GM18502 (cell line): ENCODE data around the gene TBCD.

Experiments
- ATAC-seq: cut with Tn5 transposase; IDR thresholded peaks from one replicate; pipeline ENCODE4 v1.9.1; 2021; ENCODE audit warnings: mild to moderate bottlenecking; ENCODE audit not compliant: unreplicated experiment, poor library complexity

The TBCD gene

GRCh38 chr17:82929011-82929622, 177.3 kb downstream of the TBCD start:
- ATAC-seq: no peak

DNA sequence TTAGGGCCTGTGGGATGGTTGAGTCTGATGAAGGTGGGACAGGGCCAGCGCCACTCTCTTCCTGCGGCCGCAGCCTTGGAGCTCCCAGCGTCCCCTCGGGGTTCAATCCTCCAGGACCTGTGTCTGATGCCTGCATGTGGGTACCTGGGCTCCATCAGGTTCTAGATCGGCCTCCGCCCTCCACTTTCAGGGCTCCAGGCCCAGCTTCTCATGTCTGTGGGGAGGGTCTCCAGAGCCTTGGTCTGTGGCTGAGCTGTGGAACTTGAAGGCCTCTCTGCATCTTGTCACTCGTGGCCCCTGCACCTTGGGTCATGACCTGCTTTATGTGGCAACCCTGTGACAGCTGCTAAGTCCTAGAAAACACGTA, 177.8 kb downstream of the TBCD start:
- ATAC-seq: no peak

- no peak for ATAC-seq
Observed at GRCh38 chr17:82930043-82930923, 178.4 kb downstream of the TBCD start.

DNA sequence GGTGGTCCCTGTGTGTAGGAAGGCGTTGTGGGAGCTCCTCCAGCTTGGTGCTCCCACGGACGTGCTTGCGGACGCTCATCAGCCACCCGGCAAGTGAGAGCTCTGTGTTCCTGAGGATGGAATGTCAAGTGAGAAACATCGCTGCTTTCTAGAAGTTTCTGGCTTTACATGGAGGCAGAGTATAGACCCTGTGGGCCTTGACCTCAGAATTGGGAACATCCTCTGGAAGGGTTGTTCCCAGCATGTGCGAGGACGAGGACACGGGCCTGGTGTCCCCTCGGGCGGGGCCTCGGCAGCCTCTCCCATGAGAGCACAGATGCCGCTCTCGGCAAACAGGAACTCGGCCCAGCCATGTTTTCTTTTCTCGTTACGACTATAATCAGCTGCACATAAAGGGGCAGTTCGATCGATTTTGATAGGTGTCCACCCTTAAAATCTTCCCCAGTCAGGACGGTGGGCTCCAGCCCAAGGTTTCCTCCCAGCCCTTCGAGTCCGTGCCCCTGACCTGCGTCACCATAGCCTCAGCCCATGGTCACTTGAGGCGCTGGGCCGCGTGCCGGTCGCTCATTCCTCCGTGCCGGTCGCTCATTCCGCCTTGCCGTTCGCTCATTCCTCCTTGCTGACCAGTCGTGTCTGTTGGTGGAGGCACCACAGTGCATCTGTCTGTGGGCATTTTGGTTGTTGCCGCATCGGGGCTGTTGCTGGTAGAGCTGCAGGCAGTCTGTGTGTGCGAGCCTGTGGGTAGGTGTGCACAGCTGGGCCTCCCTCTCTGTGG, 179.2 kb downstream of the TBCD start:
- ATAC-seq: no peak

DNA sequence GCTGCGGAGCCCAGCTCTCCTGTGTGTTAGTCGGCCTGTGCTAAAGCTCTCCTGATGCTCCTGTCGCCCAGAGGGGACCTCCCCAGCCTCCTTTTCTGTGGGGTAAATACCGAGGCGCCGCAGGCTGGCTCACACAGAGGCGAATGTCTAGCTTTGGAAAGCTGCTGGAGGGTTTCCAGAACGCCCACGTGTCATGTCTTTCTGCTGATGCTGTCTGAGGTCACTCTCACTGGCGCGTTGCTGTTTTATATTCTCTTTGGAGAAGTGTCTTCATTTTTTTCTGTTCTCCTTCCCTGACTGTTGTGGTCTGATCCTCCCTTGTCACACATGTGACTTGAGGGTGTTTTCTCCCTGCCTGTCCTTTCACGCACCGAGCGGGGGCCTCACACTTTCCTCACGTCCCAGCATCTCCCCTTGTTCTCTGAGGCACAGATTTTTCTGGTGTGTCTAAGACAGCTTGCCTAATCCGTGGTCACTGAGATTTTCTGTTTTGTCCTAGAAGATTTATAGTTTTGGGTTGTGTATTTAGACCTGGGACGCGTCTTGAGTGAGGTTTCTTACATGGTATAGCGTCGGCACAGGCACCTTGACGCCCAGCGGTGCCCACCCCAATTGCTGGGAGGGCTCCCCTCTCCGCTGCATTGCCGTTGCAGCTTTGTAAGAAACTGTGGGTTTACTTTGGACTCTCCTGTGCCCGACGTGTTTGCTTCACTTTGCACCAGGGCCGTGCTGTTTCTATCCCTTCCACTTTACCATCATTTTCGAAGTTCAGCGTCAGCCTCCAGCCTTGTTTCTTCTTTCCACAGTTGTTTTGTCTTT, 180.0 kb downstream of the TBCD start:
- no peak for ATAC-seq

DNA sequence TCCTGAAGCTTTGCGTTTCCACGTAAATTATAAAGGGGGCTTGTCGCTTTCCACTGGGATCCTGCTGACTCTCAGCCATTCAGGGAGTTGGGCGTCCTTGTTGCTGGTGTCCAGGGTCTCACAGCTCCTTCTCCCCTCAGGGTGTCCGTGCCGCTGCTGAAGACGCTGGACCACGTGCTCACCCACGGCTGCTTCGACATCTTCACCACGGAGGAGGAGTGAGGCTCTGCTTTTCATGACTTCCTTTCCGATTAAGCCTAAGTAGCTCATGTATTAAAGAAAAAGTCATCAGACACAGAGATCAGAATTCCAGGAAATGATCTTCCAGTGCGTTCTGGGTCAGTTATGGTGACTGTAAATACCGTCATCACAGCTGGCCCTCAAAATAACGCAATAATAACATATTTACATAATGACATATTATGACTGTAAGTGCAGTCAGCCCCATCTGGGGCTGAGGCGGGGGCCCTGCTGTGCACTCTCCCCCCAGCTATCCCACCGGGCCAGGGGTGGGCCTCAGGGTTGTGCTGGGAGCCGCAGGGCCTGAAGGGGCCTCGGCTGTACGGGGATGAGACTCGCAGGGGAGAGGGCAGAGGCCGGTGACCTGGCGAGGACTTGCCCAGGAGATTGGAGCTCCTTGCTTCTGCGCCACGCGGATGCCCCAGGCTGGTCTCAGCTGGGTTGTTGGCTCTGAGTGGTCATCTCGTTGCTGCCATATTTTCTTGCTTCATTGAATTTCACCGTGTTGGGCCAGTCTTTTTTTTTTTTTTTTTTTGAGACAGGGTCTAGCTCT, 180.8 kb downstream of the TBCD start:
- ATAC-seq: no peak

GRCh38 chr17:82933911-82934310, 182.0 kb downstream of the TBCD start:
- no peak for ATAC-seq

DNA sequence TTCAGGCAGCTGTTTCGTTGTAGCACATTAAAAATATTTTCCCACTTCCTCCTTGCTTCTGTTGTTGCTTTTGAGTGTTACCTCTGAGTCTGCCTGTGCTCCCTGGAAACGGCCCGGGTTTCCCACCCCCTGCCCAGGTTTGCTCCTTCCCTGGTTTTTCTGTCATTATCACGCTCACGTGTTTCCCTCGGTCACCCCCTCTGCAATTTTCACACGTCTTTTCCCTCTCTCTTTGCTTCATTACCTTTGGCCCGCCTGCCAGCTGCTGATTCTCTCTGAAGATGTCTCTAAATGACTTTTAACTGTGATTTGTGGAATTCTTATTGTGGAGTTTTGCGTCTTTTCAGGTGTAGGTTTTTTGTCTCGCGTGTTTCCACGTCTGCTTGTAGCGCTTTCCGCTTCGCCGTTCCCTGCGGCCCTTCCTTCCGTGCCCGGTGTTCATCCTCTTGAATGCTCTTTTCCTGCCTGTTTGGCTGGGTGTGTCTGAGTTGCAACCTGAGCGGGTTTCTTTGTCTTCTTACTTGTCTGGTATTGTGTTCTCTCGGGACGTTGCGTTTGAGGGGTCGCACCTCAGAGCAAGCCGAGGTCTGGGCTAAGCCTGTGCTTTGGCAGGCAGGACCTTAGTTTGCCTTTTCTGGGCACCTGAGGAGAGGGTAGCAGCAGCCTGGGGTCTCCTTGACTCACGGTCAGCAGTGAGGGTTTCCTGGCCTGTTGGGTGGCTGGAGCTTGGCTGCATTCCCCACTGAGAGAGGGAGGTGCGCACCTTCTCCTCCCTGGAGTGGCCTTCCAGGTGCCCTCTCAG, 184.3 kb downstream of the TBCD start:
- no peak for ATAC-seq

DNA sequence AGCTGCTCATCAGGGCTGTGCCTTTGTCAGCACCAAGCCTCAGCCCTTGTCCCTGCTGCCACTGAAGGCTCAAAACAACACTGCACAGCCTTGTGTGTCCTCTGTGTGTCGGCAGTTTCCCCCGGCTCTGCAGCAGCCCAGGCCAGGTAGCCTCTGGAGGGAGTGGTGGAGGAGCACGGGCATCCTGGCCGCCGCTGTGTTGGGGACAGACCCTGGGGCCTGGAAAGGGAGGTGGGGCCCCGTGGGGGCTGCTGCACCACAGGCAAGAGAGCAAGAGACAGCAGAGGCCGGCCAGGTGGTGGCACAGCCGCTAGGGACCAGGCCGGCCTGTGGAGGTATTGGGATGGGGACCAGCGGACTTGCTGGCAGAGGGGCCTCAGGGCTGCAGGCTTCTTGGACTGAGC, 184.9 kb downstream of the TBCD start:
- no peak for ATAC-seq

DNA sequence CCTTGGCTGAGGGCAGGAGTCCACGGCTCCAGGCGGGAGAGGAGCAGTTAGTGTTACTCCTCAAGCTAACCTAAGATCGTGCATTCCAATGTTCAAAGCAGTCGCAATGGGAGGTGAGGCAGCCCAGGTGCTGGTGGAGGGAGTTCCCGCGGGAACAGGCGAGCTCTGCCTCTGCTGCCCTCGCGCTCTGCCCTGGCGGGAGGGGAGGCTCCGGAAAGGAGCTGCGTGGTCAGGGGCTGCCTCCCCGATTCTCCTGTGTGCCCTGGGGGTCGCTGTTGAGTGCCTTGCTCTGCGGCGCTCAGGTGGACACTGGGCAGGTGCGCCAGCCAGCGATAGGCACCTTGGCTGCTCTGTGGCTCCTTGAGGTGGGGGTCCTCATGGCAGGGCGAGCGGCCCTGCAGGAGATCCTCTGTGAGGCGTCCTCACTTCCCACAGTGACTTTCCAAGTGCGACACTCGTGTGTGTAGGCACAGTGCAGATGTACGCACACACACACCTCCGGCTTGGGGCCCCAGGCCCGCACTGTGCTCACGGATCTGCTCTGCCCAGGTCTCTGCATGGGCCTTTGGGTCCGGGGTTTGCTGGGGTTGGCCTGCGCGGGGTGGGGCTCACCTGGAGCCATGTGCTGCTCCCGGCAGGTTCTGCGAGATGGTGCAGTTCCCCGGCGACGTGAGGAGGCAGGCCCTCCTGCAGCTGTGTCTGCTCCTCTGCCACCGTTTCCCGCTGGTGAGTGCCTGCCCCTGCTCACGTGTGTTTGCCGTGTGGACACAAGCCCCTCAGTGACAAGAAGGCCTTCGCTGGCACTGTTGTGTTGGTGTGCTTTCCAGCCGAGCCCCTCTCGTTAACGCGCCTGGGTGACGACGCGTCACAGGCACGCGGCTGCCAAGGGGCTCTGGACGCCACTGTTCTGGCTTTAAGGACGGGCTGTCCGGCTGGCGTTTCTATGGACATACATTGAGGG, 185.8 kb downstream of the TBCD start:
- no peak for ATAC-seq

- no peak for ATAC-seq
Observed at GRCh38 chr17:82938486-82938872, 186.6 kb downstream of the TBCD start.

GRCh38 chr17:82938873-82939620, 187.2 kb downstream of the TBCD start:
- ATAC-seq: no peak

- ATAC-seq: no peak
Observed at GRCh38 chr17:82939621-82940135, 187.8 kb downstream of the TBCD start.

- no peak for ATAC-seq
Observed at GRCh38 chr17:82940226-82941020, 188.6 kb downstream of the TBCD start.

DNA sequence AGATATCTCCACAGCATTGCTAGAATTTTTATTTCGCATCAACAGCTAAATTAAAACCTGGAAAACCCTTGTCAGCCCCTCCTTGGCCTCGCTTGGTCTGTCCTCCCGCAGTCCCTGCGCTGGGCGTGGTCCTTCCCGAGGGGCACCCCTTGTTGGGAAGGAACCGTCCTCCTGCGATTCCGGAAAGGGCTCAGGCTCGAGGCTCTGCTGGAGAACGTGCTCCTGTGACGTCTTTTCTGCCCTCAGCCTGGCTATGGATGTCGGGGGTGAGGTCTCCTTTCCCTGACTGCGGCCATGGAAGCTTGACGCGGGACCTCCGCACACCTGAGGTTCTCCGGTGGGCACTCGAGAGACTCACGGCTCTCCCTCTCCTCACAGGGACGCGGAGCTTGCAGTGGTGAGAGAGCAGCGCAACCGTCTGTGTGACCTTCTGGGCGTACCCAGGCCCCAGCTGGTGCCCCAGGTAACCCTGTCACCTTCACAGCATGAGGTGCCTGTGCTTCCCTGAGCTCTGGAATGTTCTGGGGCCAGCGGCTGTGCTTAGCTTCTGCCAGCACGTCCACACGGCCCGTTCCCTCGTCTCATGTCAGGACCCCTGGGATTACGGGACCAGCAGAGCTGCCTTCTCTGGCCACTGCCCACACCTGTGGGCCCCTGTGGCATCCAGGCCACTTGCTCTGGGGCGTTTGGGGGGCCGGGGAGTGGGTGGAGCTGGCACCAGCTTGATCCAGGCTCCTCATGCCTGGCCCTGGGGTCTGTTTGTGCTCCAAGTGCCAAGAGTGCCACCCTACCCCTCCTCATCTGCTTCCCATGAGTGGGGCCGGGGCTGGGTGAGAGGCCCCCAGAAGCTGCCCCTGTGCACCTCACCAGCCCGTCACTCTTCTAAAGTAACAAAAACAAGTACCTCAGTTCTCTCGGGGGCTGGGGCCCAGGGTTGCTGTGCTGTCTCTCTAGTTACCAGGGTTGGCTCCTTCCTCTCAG, 189.4 kb downstream of the TBCD start:
- ATAC-seq: no peak
